Loucy (cell line): ENCODE results near the gene CDK1.

ENCODE experiments used
- CTCF ChIP-seq: fragments of 200-600 bp; sonication (generic); conservative IDR thresholded peaks from 2 replicates; pipeline ENCODE4 v1.5.1; 2014; ENCODE audit warnings: mild to moderate bottlenecking, antibody characterized with exemption, low read length
- EZH2phosphoT487 ChIP-seq: fragments of 200-600 bp; IDR thresholded peaks from 2 replicates; pipeline ENCODE4 v1.6.1; 2018; ENCODE audit warnings: antibody characterized with exemption, mild to moderate bottlenecking, moderate library complexity, borderline replicate concordance

GRCh38 chr10:60808036-60808435 is 29.8 kb downstream of the CDK1 start:
- TF ChIP-seq CTCF (no peak), EZH2phosphoT487 (no peak)
